Adrenal gland (tissue), 12 donors: Measurements from ENCODE around the gene JADE2. TPM values are rescaled to one million over a fixed set of nuclear protein-coding genes. Genes with fewer than 3 reads are reported as not detected.
"Not testable (repeated sequence)": the region's sequence is repeated elsewhere in the genome, so short reads cannot be mapped to it uniquely, and the experiment has no call there.

Experiments
- DNase-seq, 7 donors: peaks; one replicate each; pipeline ENCODE4 v3.0.0-alpha.2; 2019 to 2020
- H3K27ac ChIP-seq, 5 donors: fragments of 200-600 bp; sonication (generic) in 4 of 5; 1 replicate in 3 of 5; 2 replicates in 2 of 5; pipeline versions ENCODE4 v1.5.1 to v1.8.0; 2016 to 2020; ENCODE audit warnings: mild to moderate bottlenecking in 1 of 5
- H3K27me3 ChIP-seq: fragments of 200-600 bp; 2 replicates; pipeline ENCODE4 v1.8.0; 2021
- H3K36me3 ChIP-seq, 2 donors: fragments of 200-600 bp; replicated peaks in 1 of 2; 1 replicate in 1 of 2; 2 replicates in 1 of 2; pipeline versions ENCODE4 v1.5.1 to v1.8.0; 2018 to 2022
- H3K4me1 ChIP-seq, 2 donors: fragments of 200-600 bp; replicated peaks in 1 of 2; 1 replicate in 1 of 2; 2 replicates in 1 of 2; pipeline versions ENCODE4 v1.5.1 to v1.8.0; 2018 to 2021
- H3K4me3 ChIP-seq, 4 donors: fragments of 200-600 bp; sonication (generic) in 3 of 4; one replicate each; pipeline ENCODE4 v1.5.1; 2016 to 2018
- H3K9me3 ChIP-seq, 3 donors: fragments of 200-600 bp; sonication (generic) in 1 of 3; replicated peaks in 1 of 3; 1 replicate in 2 of 3; 2 replicates in 1 of 3; pipeline versions ENCODE4 v1.5.1 to v1.8.0; 2016 to 2021
- POLR2A ChIP-seq, 2 donors: fragments of 450-650 bp; IDR thresholded peaks; one replicate each; pipeline ENCODE4 v1.6.1; 2017; ENCODE audit warnings: antibody characterized with exemption in 2 of 2, mild to moderate bottlenecking in 2 of 2, moderate library complexity in 1 of 2
- WGBS, 4 donors: extraction: QIAGEN DNeasy Blood & Tissue Kit in 2 of 4; methylation state at CpG; one replicate each; pipeline versions ENCODE4 v1.1.5 to v1.1.7; 2013 to 2017; 5-methylcytosine and 5-hydroxymethylcytosine counted together
- intact Hi-C, 2 donors: fragments of 100-400 bp; cut with DNase I; formaldehyde crosslinking; loops; one replicate each; pipeline versions ENCODE4 v1.14.1 to v1.15.0; 2022 to 2023
- polyA plus RNA-seq, 3 donors: library from polyadenylated mRNA; stranded (reverse); fragments of 200-250 nt in 2 of 3; fragments of 350-450 nt in 1 of 3; fragmentation: Illumina TruSeq in 1 of 3; extraction: RNeasy Lipid Tissue Mini Kit (QIAGEN cat#74804) in 1 of 3; gene quantifications; one replicate each; pipeline ENCODE4 v1.2.3, GENCODE V29; 2013 to 2014
- total RNA-seq, 9 donors: library from RNA; depleted of rRNA in 4 of 9; stranded (reverse); fragments of >200 nt in 4 of 9; fragments of 120-200 nt in 1 of 9; fragmentation: NEBNext Ultra II Directional in 1 of 9; extraction: Animal tissue kit (Norgen Biotek cat#: 25700) in 1 of 9; gene quantifications; one replicate each; pipeline versions ENCODE4 v1.1.0 to v1.2.4, GENCODE V29; 2013 to 2023
- TF ChIP-seq, protein P1 (sequence below), 6 experiments: fragments of 450-650 bp in 4 of 6; fragments of 200-600 bp in 2 of 6; sonication (generic) in 1 of 6; IDR thresholded peaks; 1 replicate in 5 of 6; 2 replicates in 1 of 6; pipeline versions ENCODE4 v1.5.1 to v1.8.0; 2016 to 2021; ENCODE audit warnings: antibody characterized with exemption in 6 of 6, mild to moderate bottlenecking in 2 of 6, moderate library complexity in 1 of 6
- donor health status: healthy with polysubstance abuse.
- donor health status: Bipolar disorder and iron deficiency.
- donor health status: DM: yes; HTN: yes; CAD: no.
- donor health status: DM: no; HTN: no; CAD: no.
- donor health status: DM: no; HTN: no; CAD: no.
- donor health status: DM: yes; HTN: yes; CAD: no.

JADE2 gene
- total and polyA plus RNA-seq, 12 donors: 7.9 to 180 (median 70.2) TPM

DNA sequence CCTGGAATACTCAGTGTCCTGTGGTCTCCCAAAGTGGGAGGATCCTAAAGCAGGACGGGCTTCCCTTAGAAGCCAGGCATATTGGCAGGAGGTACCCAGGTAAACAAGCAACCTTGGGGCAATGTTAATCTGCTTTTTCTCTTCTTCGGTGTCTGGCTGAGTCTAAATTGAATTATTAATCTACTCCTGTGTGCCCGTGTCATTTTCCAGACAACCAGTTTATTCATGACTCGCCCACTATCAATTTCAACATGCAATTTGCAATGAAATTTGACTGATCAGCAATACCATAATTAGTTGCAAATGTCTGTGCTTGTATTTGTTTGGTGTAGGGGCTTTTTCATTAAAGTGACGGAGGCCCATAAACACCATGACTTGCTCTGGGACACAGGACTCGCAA, 32.9 kb upstream of the JADE2 start:
- Histone ChIP-seq H3K27ac (no peak overlapping the region), H3K9me3 (no peaks in the 10 kb centered on the region), H3K4me1 (no peaks in the 10 kb centered on the region), H3K36me3 (no peaks in the 10 kb centered on the region), H3K4me3 (no peak overlapping the region), H3K27me3 (no peaks in the 10 kb centered on the region)
- TF ChIP-seq, protein P1, sequence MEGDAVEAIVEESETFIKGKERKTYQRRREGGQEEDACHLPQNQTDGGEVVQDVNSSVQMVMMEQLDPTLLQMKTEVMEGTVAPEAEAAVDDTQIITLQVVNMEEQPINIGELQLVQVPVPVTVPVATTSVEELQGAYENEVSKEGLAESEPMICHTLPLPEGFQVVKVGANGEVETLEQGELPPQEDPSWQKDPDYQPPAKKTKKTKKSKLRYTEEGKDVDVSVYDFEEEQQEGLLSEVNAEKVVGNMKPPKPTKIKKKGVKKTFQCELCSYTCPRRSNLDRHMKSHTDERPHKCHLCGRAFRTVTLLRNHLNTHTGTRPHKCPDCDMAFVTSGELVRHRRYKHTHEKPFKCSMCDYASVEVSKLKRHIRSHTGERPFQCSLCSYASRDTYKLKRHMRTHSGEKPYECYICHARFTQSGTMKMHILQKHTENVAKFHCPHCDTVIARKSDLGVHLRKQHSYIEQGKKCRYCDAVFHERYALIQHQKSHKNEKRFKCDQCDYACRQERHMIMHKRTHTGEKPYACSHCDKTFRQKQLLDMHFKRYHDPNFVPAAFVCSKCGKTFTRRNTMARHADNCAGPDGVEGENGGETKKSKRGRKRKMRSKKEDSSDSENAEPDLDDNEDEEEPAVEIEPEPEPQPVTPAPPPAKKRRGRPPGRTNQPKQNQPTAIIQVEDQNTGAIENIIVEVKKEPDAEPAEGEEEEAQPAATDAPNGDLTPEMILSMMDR (IDR thresholded peaks at IDR 0.05): no peak
- no peak for TF ChIP-seq POLR2A (IDR thresholded peaks at IDR 0.05)
- intact Hi-C loops: no loop called here
- DNase-seq: peak in 1 of 7 donors; percentile 47
- WGBS, 4 donors: 78 to 84% (median 80%) methylated on average over 6 of the region's 6 CpGs

DNA sequence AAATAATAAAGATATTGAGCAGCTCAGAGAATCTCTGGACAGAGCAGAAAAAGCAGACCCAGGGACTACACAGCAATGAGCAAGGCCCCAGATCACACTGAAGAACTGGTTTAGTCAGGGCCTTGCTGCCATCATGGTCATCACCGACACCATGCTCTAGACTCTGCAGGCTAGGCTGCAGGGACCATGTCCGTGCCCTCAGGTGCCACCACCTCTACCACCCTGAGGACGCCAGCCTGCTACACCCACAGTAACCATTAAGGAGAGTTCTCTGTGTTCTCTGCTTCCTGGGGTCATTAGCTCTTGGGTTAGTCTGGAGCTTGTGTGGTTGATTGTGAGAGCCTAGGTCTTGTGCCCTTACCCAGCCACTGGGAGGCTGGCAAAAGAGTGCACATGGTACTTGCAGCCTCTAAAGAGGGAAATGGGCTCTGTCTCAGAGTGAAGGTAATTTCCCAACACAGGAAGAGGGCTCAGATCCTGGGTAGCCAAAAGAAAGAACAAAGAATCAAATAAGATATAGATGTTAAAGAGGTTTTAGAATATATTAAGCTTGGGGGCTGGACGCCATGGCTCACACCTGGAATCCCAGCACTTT, 31.9 kb upstream of the JADE2 start:
- peak overlapping the region in 1 of 5 donors; percentile 18 for H3K27ac ChIP-seq
- H3K27me3 ChIP-seq: no peaks in the 10 kb centered on the region
- DNase-seq: peak in 1 of 7 donors; percentile 39
- TF ChIP-seq POLR2A (IDR thresholded peaks at IDR 0.05): no peak
- TF ChIP-seq, protein P1 (IDR thresholded peaks at IDR 0.05): no peak
- no peaks in the 10 kb centered on the region for H3K9me3 ChIP-seq
- WGBS, 4 donors: 87 to 91% (median 90%) methylated on average over 4 of the region's 4 CpGs
- intact Hi-C loops: no loop called here
- no peaks in the 10 kb centered on the region for H3K36me3 ChIP-seq
- H3K4me3 ChIP-seq: no peak overlapping the region
- H3K4me1 ChIP-seq: no peaks in the 10 kb centered on the region

DNA sequence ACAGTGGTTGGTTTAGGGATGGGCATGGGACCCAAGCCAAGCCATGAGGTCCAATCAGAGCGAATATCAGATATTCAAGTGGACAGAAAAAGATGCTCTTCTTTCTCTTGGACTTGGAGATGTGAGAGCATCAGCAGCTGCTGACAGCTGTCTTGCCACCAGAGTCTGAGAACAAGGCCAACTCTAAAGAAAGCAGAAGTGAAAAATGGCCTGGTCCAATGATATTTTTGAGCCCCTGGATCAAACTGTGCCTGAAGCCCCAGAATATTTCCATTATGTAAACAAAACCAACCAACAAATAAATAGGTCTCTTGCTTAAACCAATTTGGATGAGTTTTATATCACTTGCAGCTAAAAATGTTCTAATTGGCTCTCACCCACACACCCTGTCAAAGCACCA, 30.7 kb upstream of the JADE2 start:
- Histone ChIP-seq H3K4me1 (no peaks in the 10 kb centered on the region), H3K27me3 (no peaks in the 10 kb centered on the region), H3K36me3 (no peaks in the 10 kb centered on the region), H3K4me3 (no peak overlapping the region), H3K9me3 (no peaks in the 10 kb centered on the region), H3K27ac (no peak overlapping the region)
- 57 to 89% (median 84%) methylated on average over 1 of the region's 1 CpG for WGBS, 4 donors
- intact Hi-C loops: no loop called here
- TF ChIP-seq, protein P1 (IDR thresholded peaks at IDR 0.05): no peak
- no peak for TF ChIP-seq POLR2A (IDR thresholded peaks at IDR 0.05)
- DNase-seq: peak in 1 of 7 donors; percentile 17

DNA sequence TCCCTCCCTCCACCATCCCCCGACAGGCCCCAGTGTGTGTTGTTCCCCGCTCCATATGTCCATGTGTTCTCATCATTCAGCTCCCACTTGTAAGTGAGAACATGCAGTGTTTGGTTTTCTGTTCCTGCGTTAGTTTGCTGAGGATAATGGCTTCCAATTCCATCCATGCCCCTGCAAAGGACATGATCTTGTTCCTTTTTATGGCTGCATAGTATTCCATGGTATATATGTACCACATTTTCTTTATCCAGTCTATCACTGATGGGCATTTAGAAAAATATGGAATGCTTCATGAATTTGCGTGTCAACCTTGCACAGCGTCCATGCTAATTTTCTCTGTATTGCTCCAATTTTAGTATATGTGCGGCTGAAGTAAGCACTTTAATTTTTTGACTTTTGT, 25.6 kb upstream of the JADE2 start:
- not testable (repeated sequence) for H3K27me3 ChIP-seq, H3K4me3 ChIP-seq, H3K9me3 ChIP-seq, H3K36me3 ChIP-seq, H3K27ac ChIP-seq
- intact Hi-C loops: loop anchor here in 1 of 2 donors (5.0 kb wide), 1 partner anchor 33 kb away; no protein-coding TSS in a partner anchor
- whole genome bisulfite sequencing, 4 donors: 89 to 96% (median 92%) methylated on average over 6 of the region's 6 CpGs
- DNase-seq: peak in 1 of 7 donors; percentile 35
- peaks cover 13 to 20% of the 10 kb centered on the region in 2 donors for H3K4me1 ChIP-seq
